ENCODE measurements around the gene KIAA0825. TPM values are rescaled to one million over a fixed set of nuclear protein-coding genes. Genes with fewer than 3 reads are reported as not detected.

The KIAA0825 gene
- total and polyA plus RNA-seq, 2 of the 8 experiments (the other 6 are each of a cell fraction or from before 2014, with no cell fraction given) = 0.60 to 1.0 TPM

GRCh38 chr5:94309141-94309540 is 309.3 kb downstream of the KIAA0825 start:
- Histone ChIP-seq H3K23ac (ENCODE audit: insufficient read length) (no peak overlapping the region), H3K4me1 (replicated peaks in 1 of 4; ENCODE audit: control insufficient read depth in 3 of 4, insufficient read depth in 4 of 4, low read length in 3 of 4) (peaks cover 0 to 4% (median 0%) of the 10 kb centered on the region in 4 experiments; a peak in 1 of 7 replicates), H4K5ac (ENCODE audit: insufficient read length, low read depth, low read length) (no peak overlapping the region), H3K79me2 (ENCODE audit: control insufficient read depth in 1 of 2, insufficient read depth in 2 of 2, low read length in 2 of 2) (peaks cover 0 to 98% of the 10 kb centered on the region in 2 experiments; a peak in 2 of 4 replicates), H2BK20ac (ENCODE audit: low read length) (no peak overlapping the region), H2AK5ac (ENCODE audit: low read depth, low read length) (no peak overlapping the region), H2BK15ac (ENCODE audit: low read length) (no peak overlapping the region), H4K20me1 (replicated peaks in 1 of 2; ENCODE audit: control insufficient read depth in 1 of 2, insufficient read depth in 2 of 2, low read length in 2 of 2) (peaks cover 0 to 5% of the 10 kb centered on the region in 2 experiments), H3K36me3 (ENCODE audit: control insufficient read depth in 2 of 4, insufficient read depth in 4 of 4, low read length in 3 of 4) (peaks cover 0 to 3% (median 1%) of the 10 kb centered on the region in 4 experiments; a peak in 2 of 8 replicates), H3K9me3 (ENCODE audit: insufficient read depth in 2 of 2, low read depth in 1 of 2, low read length in 1 of 2) (no peaks in the 10 kb centered on the region), H2BK5ac (ENCODE audit: low read depth, low read length) (no peak overlapping the region), H4K91ac (replicated peaks; ENCODE audit: insufficient read length, low read length) (no peak overlapping the region), H2BK120ac (replicated peaks; ENCODE audit: low read depth, low read length) (no peak overlapping the region), H3K79me1 (ENCODE audit: low read depth, low read length) (peaks cover 4% of the 10 kb centered on the region), H3K4me3 (ENCODE audit: extremely low read depth in 1 of 4, insufficient read depth in 2 of 4, low read depth in 3 of 4, low read length in 4 of 4) (no peak overlapping the region), H3K14ac (ENCODE audit: insufficient read length) (no peak overlapping the region), H3K27ac (ENCODE audit: low read depth, low read length) (no peak overlapping the region), H3K4ac (replicated peaks; ENCODE audit: insufficient read length, low read depth, low read length) (no peak overlapping the region), H3K23me2 (ENCODE audit: low read depth, low read length) (no peaks in the 10 kb centered on the region), H3K27me3 (replicated peaks in 1 of 4; ENCODE audit: control insufficient read depth in 3 of 4, extremely low read depth in 1 of 4, insufficient read depth in 3 of 4, low read length in 3 of 4) (no peaks in the 10 kb centered on the region), H3K56ac (replicated peaks; ENCODE audit: insufficient read length, low read depth, low read length) (no peak overlapping the region), H3K9ac (replicated peaks in 1 of 4; ENCODE audit: extremely low read depth in 1 of 4, low read depth in 3 of 4, low read length in 3 of 4) (no peak overlapping the region), H3K4me2 (ENCODE audit: insufficient read depth in 1 of 2, low read depth in 2 of 2, low read length in 2 of 2) (no peak overlapping the region), H3K18ac (ENCODE audit: extremely low read depth, low read length) (no peak overlapping the region), H2BK12ac (ENCODE audit: low read depth, low read length) (no peak overlapping the region), H2AFZ (ENCODE audit: low read length) (no peak overlapping the region), H4K8ac (ENCODE audit: extremely low read depth, insufficient read depth, low read length) (no peak overlapping the region)
- ChIA-PET POLR2A (ENCODE audit: partially characterized antibody) (interaction anchor here (0.6 to 1.2 kb wide), 3 partner anchors 36 to 53 kb away, joined by 3 read pairs; no protein-coding TSS in a partner anchor), CTCF (ENCODE audit: partially characterized antibody) (no interaction called here)
- no peak for TF ChIP-seq BRCA1 (IDR thresholded peaks at IDR 0.05; ENCODE audit: low read depth, low read length)
- WGBS, 2 experiments (ENCODE audit: extremely low coverage in 1 of 2, insufficient coverage in 1 of 2, insufficient read length in 1 of 2, insufficient replicate concordance in 2 of 2, low coverage in 1 of 2, low lambda C conversion rate in 2 of 2, missing lambda C conversion rate in 1 of 2) = 81% methylated on average over 1 of the region's 1 CpG; no CpG with 5 or more reads in 1 of the 2 experiments
- DNase-seq (ENCODE audit: low read depth in 1 of 2, low spot score in 2 of 2) (no peak), FAIRE-seq (peak; percentile 24)
